MM.1S (cell line): ENCODE measurements around the gene CDC25B.

Experiments used
- DNase-seq: peaks from one replicate; pipeline ENCODE4 v3.0.0-alpha.2; 2015
- H2AFZ ChIP-seq: fragments of 300-600 bp; sonication (generic); 2 replicates; pipeline ENCODE4 v1.6.0; 2016; ENCODE audit warnings: antibody characterized with exemption, low read length
- H3F3A ChIP-seq: fragments of 300-600 bp; sonication (generic); 2 replicates; pipeline ENCODE4 v1.6.1; 2016; ENCODE audit warnings: mild to moderate bottlenecking, antibody characterized with exemption, low read length, moderate library complexity, mixed read lengths; ENCODE audit not compliant: insufficient read depth
- H3K27ac ChIP-seq: fragments of 300-600 bp; sonication (generic); 2 replicates; pipeline ENCODE4 v1.5.1; 2016; ENCODE audit warnings: mild to moderate bottlenecking, low read length
- H3K27me3 ChIP-seq: fragments of 300-600 bp; sonication (generic); replicated peaks from 2 replicates; pipeline ENCODE4 v1.6.0; 2016; ENCODE audit warnings: low read length; ENCODE audit not compliant: insufficient read depth
- H3K36me3 ChIP-seq: fragments of 300-600 bp; sonication (generic); replicated peaks from 2 replicates; pipeline ENCODE4 v1.6.1; 2016; ENCODE audit warnings: mild to moderate bottlenecking, low read length, mixed read lengths; ENCODE audit not compliant: insufficient read depth
- H3K4me1 ChIP-seq: fragments of 300-600 bp; sonication (generic); 2 replicates; pipeline ENCODE4 v1.6.1; 2016; ENCODE audit warnings: low read length, mixed read lengths
- H3K4me2 ChIP-seq: fragments of 300-600 bp; sonication (generic); 2 replicates; pipeline ENCODE4 v1.6.0; 2016; ENCODE audit warnings: low read depth, low read length
- H3K4me3 ChIP-seq: fragments of 300-600 bp; sonication (generic); 2 replicates; pipeline ENCODE4 v1.5.1; 2016; ENCODE audit warnings: low read length, mixed read lengths
- H3K79me2 ChIP-seq: fragments of 300-600 bp; sonication (generic); 2 replicates; pipeline ENCODE4 v1.6.1; 2016; ENCODE audit warnings: mixed run types, low read length, mixed read lengths
- H3K9ac ChIP-seq: fragments of 300-600 bp; sonication (generic); 2 replicates; pipeline ENCODE4 v1.6.1; 2016; ENCODE audit warnings: low read length, mixed read lengths
- H3K9me2 ChIP-seq: fragments of 300-600 bp; sonication (generic); replicated peaks from 2 replicates; pipeline ENCODE4 v1.6.1; 2016; ENCODE audit warnings: mild to moderate bottlenecking, low read length, mixed read lengths; ENCODE audit not compliant: insufficient read depth
- H3K9me3 ChIP-seq: fragments of 300-600 bp; sonication (generic); replicated peaks from 2 replicates; pipeline ENCODE4 v1.6.1; 2016; ENCODE audit warnings: mild to moderate bottlenecking, low read length, mixed read lengths; ENCODE audit not compliant: insufficient read depth
- H4K20me1 ChIP-seq: fragments of 300-600 bp; sonication (generic); 2 replicates; pipeline ENCODE4 v1.6.1; 2016; ENCODE audit warnings: mild to moderate bottlenecking, low read length, moderate library complexity, mixed read lengths; ENCODE audit not compliant: insufficient read depth
- CTCF ChIP-seq: fragments of 300-600 bp; sonication (generic); IDR thresholded peaks from 2 replicates; pipeline ENCODE4 v1.5.1; 2016; ENCODE audit warnings: antibody characterized with exemption, low read length, mixed read lengths
- EZH2 ChIP-seq: fragments of 300-600 bp; sonication (generic); optimal IDR thresholded peaks from 2 replicates; pipeline ENCODE3; 2017; ENCODE audit warnings: low read depth, mild to moderate bottlenecking, antibody characterized with exemption, low read length, mixed read lengths
- EZH2phosphoT487 ChIP-seq: fragments of 300-600 bp; sonication (generic); IDR thresholded peaks from 2 replicates; pipeline ENCODE4 v1.6.1; 2018; ENCODE audit warnings: antibody characterized with exemption, low read length

The CDC25B gene

GRCh38 chr20:3782597-3782996 is 13.5 kb upstream of the CDC25B start:
- Histone ChIP-seq H4K20me1 (no peaks in the 10 kb centered on the region), H3K27ac (no peak overlapping the region)
- no peak for DNase-seq

GRCh38 chr20:3783068-3783489 is 13.0 kb upstream of the CDC25B start:
- no peak overlapping the region for H3K27ac ChIP-seq

More at GRCh38 chr20:3782597-3782996, 13.5 kb upstream of the CDC25B start:
- Histone ChIP-seq H3K4me3 (no peak overlapping the region), H2AFZ (no peak overlapping the region), H3K9me3 (no peaks in the 10 kb centered on the region), H3K9me2 (no peaks in the 10 kb centered on the region), H3F3A (peaks cover 10% of the 10 kb centered on the region), H3K27me3 (peaks cover 23% of the 10 kb centered on the region), H3K36me3 (no peaks in the 10 kb centered on the region), H3K4me1 (peaks cover 11% of the 10 kb centered on the region), H3K79me2 (peaks cover 8% of the 10 kb centered on the region; the same call in 1 of the 2 replicates), H3K9ac (no peak overlapping the region), H3K4me2 (no peak overlapping the region)
- TF ChIP-seq EZH2 (no peak), CTCF (no peak), EZH2phosphoT487 (no peak)

GRCh38 chr20:3783511-3784195 is 12.5 kb upstream of the CDC25B start:
- no peak overlapping the region for H3K4me2 ChIP-seq
- DNase-seq, result no peak

More at GRCh38 chr20:3783068-3783489, 13.0 kb upstream of the CDC25B start:
- Histone ChIP-seq H2AFZ (no peak overlapping the region), H3K9me3 (no peaks in the 10 kb centered on the region), H4K20me1 (no peaks in the 10 kb centered on the region), H3K36me3 (no peaks in the 10 kb centered on the region), H3K9me2 (no peaks in the 10 kb centered on the region), H3K4me3 (no peak overlapping the region), H3K27me3 (peaks cover 19% of the 10 kb centered on the region), H3K9ac (no peak overlapping the region), H3K4me1 (peaks cover 9% of the 10 kb centered on the region), H3F3A (peaks cover 10% of the 10 kb centered on the region), H3K79me2 (peaks cover 8% of the 10 kb centered on the region; the same call in 1 of the 2 replicates), H3K4me2 (no peak overlapping the region)
- no peak for TF ChIP-seq EZH2phosphoT487
- TF ChIP-seq EZH2, result no peak
- TF ChIP-seq CTCF, result no peak
- DNase-seq, result no peak

More at GRCh38 chr20:3783511-3784195, 12.5 kb upstream of the CDC25B start:
- no peak for TF ChIP-seq EZH2phosphoT487
- no peak for TF ChIP-seq EZH2
- no peak for TF ChIP-seq CTCF
- H3K9ac ChIP-seq, result no peak overlapping the region
- H3K4me1 ChIP-seq, result peaks cover 9% of the 10 kb centered on the region
- H3K9me3 ChIP-seq, result no peaks in the 10 kb centered on the region
- H3K4me3 ChIP-seq, result no peak overlapping the region
- peaks cover 8% of the 10 kb centered on the region; the same call in 1 of the 2 replicates for H3K79me2 ChIP-seq
- H3K27me3 ChIP-seq, result peaks cover 13% of the 10 kb centered on the region
- no peak overlapping the region for H3K27ac ChIP-seq
- no peaks in the 10 kb centered on the region for H3K36me3 ChIP-seq
- H3F3A ChIP-seq, result peaks cover 10% of the 10 kb centered on the region
- no peaks in the 10 kb centered on the region for H4K20me1 ChIP-seq
- H3K9me2 ChIP-seq, result no peaks in the 10 kb centered on the region
- no peak overlapping the region for H2AFZ ChIP-seq
